Stomach smooth muscle (tissue), 2 donors: Measurements from ENCODE around the gene ALDH7A1.
A peak's percentile ranks its signal among the peaks of the same experiment; 100 is the strongest.

Experiments used
- H3K27ac ChIP-seq: one replicate; pipeline ENCODE4 v1.7.0; 2013; ENCODE audit warnings: mild to moderate bottlenecking, low read length, inconsistent platforms
- H3K27me3 ChIP-seq, 2 donors: one replicate each; pipeline ENCODE4 v1.7.0; 2013; ENCODE audit warnings: low read length in 2 of 2; ENCODE audit not compliant: insufficient read depth in 2 of 2, control insufficient read depth in 1 of 2
- H3K36me3 ChIP-seq, 2 donors: one replicate each; pipeline ENCODE4 v1.7.0; 2013; ENCODE audit warnings: low read length in 2 of 2; ENCODE audit not compliant: control insufficient read depth in 2 of 2, insufficient read depth in 2 of 2
- H3K4me1 ChIP-seq: one replicate; pipeline ENCODE4 v1.7.0; 2013; ENCODE audit warnings: low read length; ENCODE audit not compliant: control insufficient read depth, insufficient read depth
- H3K4me3 ChIP-seq, 2 donors: one replicate each; pipeline ENCODE4 v1.7.0; 2013; ENCODE audit warnings: low read length in 2 of 2
- H3K9ac ChIP-seq, 2 donors: one replicate each; pipeline ENCODE4 v1.7.0; 2013; ENCODE audit warnings: low read length in 2 of 2, mild to moderate bottlenecking in 1 of 2
- H3K9me3 ChIP-seq, 2 donors: one replicate each; pipeline ENCODE4 v1.7.0; 2013; ENCODE audit warnings: low read length in 2 of 2; ENCODE audit not compliant: control insufficient read depth in 2 of 2
- donor health status: healthy.
- donor health status: Pancreatic carcinoma.

Gene ALDH7A1

GRCh38 chr5:126509339-126509738, 85.7 kb downstream of the ALDH7A1 start:
- Histone ChIP-seq H3K27me3 (no peaks in the 10 kb centered on the region), H3K4me1 (peaks cover 3% of the 10 kb centered on the region), H3K9me3 (no peaks in the 10 kb centered on the region), H3K27ac (no peak overlapping the region), H3K9ac (no peak overlapping the region), H3K36me3 (no peaks in the 10 kb centered on the region), H3K4me3 (no peak overlapping the region)

GRCh38 chr5:126508962-126509279, 86.1 kb downstream of the ALDH7A1 start:
- H3K27me3 ChIP-seq: no peaks in the 10 kb centered on the region
- H3K4me1 ChIP-seq: peaks cover 3% of the 10 kb centered on the region
- H3K4me3 ChIP-seq: no peak overlapping the region
- no peak overlapping the region for H3K9ac ChIP-seq
- H3K27ac ChIP-seq: no peak overlapping the region
- no peaks in the 10 kb centered on the region for H3K9me3 ChIP-seq
- no peaks in the 10 kb centered on the region for H3K36me3 ChIP-seq

- Histone ChIP-seq H3K4me1 (peaks cover 4% of the 10 kb centered on the region), H3K4me3 (no peak overlapping the region), H3K27ac (no peak overlapping the region)
Measured at GRCh38 chr5:126508251-126508961, 86.6 kb downstream of the ALDH7A1 start.

GRCh38 chr5:126506079-126506478, 88.9 kb downstream of the ALDH7A1 start:
- H3K27me3 ChIP-seq: no peaks in the 10 kb centered on the region
- peaks cover 2% of the 10 kb centered on the region for H3K4me1 ChIP-seq
- no peaks in the 10 kb centered on the region for H3K36me3 ChIP-seq
- no peak overlapping the region for H3K27ac ChIP-seq
- no peak overlapping the region for H3K4me3 ChIP-seq
- no peak overlapping the region for H3K9ac ChIP-seq
- no peaks in the 10 kb centered on the region for H3K9me3 ChIP-seq

More at GRCh38 chr5:126508251-126508961, 86.6 kb downstream of the ALDH7A1 start:
- Histone ChIP-seq H3K9me3 (no peaks in the 10 kb centered on the region), H3K36me3 (no peaks in the 10 kb centered on the region), H3K27me3 (no peaks in the 10 kb centered on the region), H3K9ac (no peak overlapping the region)

DNA sequence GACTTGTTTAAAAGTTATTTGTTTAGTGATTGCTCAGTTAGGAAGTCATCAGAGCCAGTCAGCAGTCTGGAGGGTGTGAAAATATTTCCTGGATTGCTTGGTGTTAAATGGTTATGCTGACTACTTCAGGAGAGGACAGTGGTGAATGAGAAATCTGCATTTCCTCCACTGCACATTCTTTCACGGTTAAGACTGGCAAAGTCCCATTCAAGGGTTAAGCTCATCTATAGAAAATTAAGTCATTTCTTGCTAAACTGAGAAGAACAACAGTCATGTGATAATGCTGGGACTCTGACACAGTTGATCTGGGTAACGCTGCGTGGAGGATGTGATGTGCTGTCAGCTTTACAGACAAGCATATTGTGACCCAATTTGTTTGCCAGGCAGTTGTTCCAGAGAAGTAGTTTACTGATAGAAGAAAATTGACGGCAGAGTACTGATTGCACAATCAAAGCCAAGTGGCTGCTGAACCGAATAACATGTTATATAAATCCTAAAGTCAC, 91.4 kb downstream of the ALDH7A1 start:
- peak overlapping the region in 1 of 2 donors; percentile 5 for H3K9ac ChIP-seq
- H3K4me3 ChIP-seq: no peak overlapping the region
- no peaks in the 10 kb centered on the region for H3K27me3 ChIP-seq
- no peaks in the 10 kb centered on the region for H3K36me3 ChIP-seq
- peaks cover 2% of the 10 kb centered on the region for H3K4me1 ChIP-seq
- no peak overlapping the region for H3K27ac ChIP-seq
- H3K9me3 ChIP-seq: no peaks in the 10 kb centered on the region

- H3K27ac ChIP-seq: no peak overlapping the region
Measured at GRCh38 chr5:126501448-126501847, 93.6 kb downstream of the ALDH7A1 start.

DNA sequence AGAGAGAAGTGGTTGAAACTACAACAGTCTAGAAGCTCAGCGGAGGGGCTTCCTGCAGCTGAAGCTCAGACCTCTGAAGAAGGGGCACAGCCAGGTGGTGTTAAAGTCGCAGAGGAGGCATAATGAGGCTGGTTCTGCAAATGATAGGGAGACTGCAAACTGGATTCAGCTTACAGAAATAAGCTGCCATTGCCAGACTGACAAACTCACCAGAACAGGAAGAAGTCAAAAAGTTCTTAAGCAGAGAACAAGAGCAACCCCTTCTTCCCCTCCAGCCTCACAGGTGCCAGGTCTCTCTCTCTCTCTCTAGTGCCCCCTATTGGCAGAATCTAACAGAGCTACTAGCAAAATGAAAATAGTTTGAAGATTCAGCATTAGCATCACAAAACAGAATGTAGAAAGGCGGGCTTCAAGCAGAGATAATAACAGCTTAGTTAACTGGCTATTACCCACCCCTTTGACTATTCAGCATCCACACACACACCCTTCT, 95.1 kb downstream of the ALDH7A1 start:
- no peaks in the 10 kb centered on the region for H3K9me3 ChIP-seq
- H3K27me3 ChIP-seq: no peaks in the 10 kb centered on the region
- no peak overlapping the region for H3K9ac ChIP-seq
- no peak overlapping the region for H3K4me3 ChIP-seq
- peaks cover 2% of the 10 kb centered on the region for H3K4me1 ChIP-seq
- H3K27ac ChIP-seq: no peak overlapping the region
- peaks cover 0 to 2% of the 10 kb centered on the region in 2 donors for H3K36me3 ChIP-seq

More at GRCh38 chr5:126501448-126501847, 93.6 kb downstream of the ALDH7A1 start:
- Histone ChIP-seq H3K36me3 (peaks cover 0 to 2% of the 10 kb centered on the region in 2 donors), H3K9me3 (no peaks in the 10 kb centered on the region), H3K4me3 (no peak overlapping the region), H3K4me1 (peaks cover 2% of the 10 kb centered on the region), H3K27me3 (no peaks in the 10 kb centered on the region), H3K9ac (no peak overlapping the region)

DNA sequence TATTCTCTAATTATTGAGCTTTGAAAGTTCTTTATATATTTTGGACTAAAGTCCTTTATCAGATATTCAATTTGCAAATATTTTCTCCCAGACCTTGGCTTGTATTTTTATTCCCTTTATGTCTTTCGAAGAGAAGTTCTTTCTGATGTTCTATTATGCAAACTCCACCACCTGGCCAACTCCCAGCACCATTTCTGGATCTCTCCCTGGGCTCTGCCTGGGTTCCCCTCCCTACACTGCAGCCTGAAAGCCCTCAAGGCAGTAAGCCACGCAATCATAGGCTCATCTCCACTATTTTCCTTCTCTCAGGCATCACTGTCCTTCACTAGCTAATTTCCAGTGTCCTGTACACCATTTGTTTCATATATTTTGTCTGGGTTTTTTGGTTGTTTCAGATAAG, 95.7 kb downstream of the ALDH7A1 start:
- Histone ChIP-seq H3K9ac (no peak overlapping the region), H3K4me1 (peaks cover 2% of the 10 kb centered on the region), H3K27me3 (no peaks in the 10 kb centered on the region), H3K4me3 (no peak overlapping the region), H3K27ac (no peak overlapping the region), H3K36me3 (peaks cover 0 to 2% of the 10 kb centered on the region in 2 donors), H3K9me3 (no peaks in the 10 kb centered on the region)

GRCh38 chr5:126497506-126497905, 97.5 kb downstream of the ALDH7A1 start:
- no peak overlapping the region for H3K4me3 ChIP-seq

GRCh38 chr5:126494393-126494792, 100.6 kb downstream of the ALDH7A1 start:
- H3K9ac ChIP-seq: no peak overlapping the region
- H3K36me3 ChIP-seq: peaks cover 11 to 20% of the 10 kb centered on the region in 2 donors
- no peak overlapping the region for H3K27ac ChIP-seq

More at GRCh38 chr5:126497506-126497905, 97.5 kb downstream of the ALDH7A1 start:
- Histone ChIP-seq H3K36me3 (peaks cover 7 to 9% of the 10 kb centered on the region in 2 donors), H3K4me1 (no peaks in the 10 kb centered on the region), H3K9me3 (no peaks in the 10 kb centered on the region), H3K27ac (no peak overlapping the region), H3K27me3 (no peaks in the 10 kb centered on the region), H3K9ac (no peak overlapping the region)

GRCh38 chr5:126492939-126493338, 102.1 kb downstream of the ALDH7A1 start:
- no peak overlapping the region for H3K27ac ChIP-seq
- no peaks in the 10 kb centered on the region for H3K4me1 ChIP-seq
- no peak overlapping the region for H3K9ac ChIP-seq
- peaks cover 18 to 31% of the 10 kb centered on the region in 2 donors for H3K36me3 ChIP-seq
- no peaks in the 10 kb centered on the region for H3K27me3 ChIP-seq
- H3K9me3 ChIP-seq: no peaks in the 10 kb centered on the region
- H3K4me3 ChIP-seq: no peak overlapping the region

More at GRCh38 chr5:126494393-126494792, 100.6 kb downstream of the ALDH7A1 start:
- Histone ChIP-seq H3K4me3 (no peak overlapping the region), H3K9me3 (no peaks in the 10 kb centered on the region), H3K27me3 (no peaks in the 10 kb centered on the region), H3K4me1 (no peaks in the 10 kb centered on the region)
